Mammary epithelial cell (primary cell): ENCODE data around the gene NCAM1.

Source experiments
- CTCF ChIP-seq, 2 donors: IDR thresholded peaks in 1 of 2; conservative IDR thresholded peaks in 1 of 2; 2 replicates each; pipeline ENCODE4 v1.5.1; 2011 to 2012; ENCODE audit warnings: inconsistent platforms in 2 of 2, low read length in 2 of 2, mild to moderate bottlenecking in 2 of 2, control low read depth in 1 of 2, low read depth in 1 of 2; ENCODE audit not compliant: insufficient read depth in 1 of 2; ENCODE audit errors: extremely low read depth in 1 of 2
- EZH2 ChIP-seq: IDR thresholded peaks from 2 replicates; pipeline ENCODE4 v1.6.1; 2012; ENCODE audit warnings: low read length, inconsistent platforms, borderline replicate concordance

GRCh38 chr11:113202431-113202830 lies 241.2 kb downstream of the NCAM1 start:
- TF ChIP-seq CTCF (conservative IDR thresholded peaks at IDR 0.05 in 1 of 2, IDR thresholded peaks at IDR 0.05 in 1 of 2; ENCODE audit: extremely low read depth in 1 of 2, insufficient read depth in 1 of 2, low read depth in 1 of 2, low read length in 2 of 2) (no peak), EZH2 (no peak)
